ENCODE measurements around the gene ZNF555.

ZNF555 gene

GRCh38 chr19:2810141-2811091 is 30.9 kb upstream of the ZNF555 start:
- DNase-seq (ENCODE audit: low read depth) = no peak
- H3K4me3 ChIP-seq (ENCODE audit: low read depth, low read length) = no peak overlapping the region
- TF ChIP-seq POLR2A (IDR thresholded peaks at IDR 0.05; ENCODE audit: extremely low read depth, insufficient read length) (no peak), MYC (IDR thresholded peaks at IDR 0.05; ENCODE audit: low read depth, low read length) (no peak)
- TF ChIP-seq, protein P1, sequence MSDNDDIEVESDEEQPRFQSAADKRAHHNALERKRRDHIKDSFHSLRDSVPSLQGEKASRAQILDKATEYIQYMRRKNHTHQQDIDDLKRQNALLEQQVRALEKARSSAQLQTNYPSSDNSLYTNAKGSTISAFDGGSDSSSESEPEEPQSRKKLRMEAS (IDR thresholded peaks at IDR 0.05; ENCODE audit: low read depth, low read length) = no peak
- TF ChIP-seq, protein P2, sequence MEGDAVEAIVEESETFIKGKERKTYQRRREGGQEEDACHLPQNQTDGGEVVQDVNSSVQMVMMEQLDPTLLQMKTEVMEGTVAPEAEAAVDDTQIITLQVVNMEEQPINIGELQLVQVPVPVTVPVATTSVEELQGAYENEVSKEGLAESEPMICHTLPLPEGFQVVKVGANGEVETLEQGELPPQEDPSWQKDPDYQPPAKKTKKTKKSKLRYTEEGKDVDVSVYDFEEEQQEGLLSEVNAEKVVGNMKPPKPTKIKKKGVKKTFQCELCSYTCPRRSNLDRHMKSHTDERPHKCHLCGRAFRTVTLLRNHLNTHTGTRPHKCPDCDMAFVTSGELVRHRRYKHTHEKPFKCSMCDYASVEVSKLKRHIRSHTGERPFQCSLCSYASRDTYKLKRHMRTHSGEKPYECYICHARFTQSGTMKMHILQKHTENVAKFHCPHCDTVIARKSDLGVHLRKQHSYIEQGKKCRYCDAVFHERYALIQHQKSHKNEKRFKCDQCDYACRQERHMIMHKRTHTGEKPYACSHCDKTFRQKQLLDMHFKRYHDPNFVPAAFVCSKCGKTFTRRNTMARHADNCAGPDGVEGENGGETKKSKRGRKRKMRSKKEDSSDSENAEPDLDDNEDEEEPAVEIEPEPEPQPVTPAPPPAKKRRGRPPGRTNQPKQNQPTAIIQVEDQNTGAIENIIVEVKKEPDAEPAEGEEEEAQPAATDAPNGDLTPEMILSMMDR (IDR thresholded peaks at IDR 0.05; ENCODE audit: low read depth, low read length) = no peak

DNA sequence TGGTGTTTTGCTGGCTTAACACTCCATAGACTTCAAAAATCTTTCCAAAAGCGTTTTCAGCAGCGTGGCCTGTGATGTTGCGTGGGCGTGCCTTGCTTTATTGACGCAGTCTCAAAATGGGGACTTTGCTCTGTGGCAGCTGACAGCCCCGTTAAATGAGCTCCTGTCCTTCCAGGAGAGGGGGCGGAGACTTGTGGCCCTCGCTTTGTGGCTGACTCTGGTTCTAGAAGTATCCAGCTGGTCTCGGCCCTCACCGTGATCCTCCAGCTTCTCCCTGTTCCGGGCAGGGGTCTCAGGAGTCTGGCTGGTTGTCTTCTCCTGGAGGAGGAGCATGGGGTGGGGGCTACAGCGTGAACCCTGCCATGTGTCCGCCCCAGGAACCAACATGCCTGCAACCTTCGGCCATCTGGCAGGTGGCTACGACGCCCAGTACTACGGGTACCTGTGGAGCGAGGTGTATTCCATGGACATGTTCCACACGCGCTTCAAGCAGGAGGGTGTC is 30.0 kb upstream of the ZNF555 start:
- DNase-seq (ENCODE audit: low read depth) = no peak
- no peak overlapping the region for H3K4me3 ChIP-seq (ENCODE audit: low read depth, low read length)
- TF ChIP-seq MYC (IDR thresholded peaks at IDR 0.05; ENCODE audit: low read depth, low read length) (no peak), POLR2A (IDR thresholded peaks at IDR 0.05; ENCODE audit: extremely low read depth, insufficient read length) (no peak)
- TF ChIP-seq, protein P1 (IDR thresholded peaks at IDR 0.05; ENCODE audit: low read depth, low read length) = no peak
- TF ChIP-seq, protein P2 (IDR thresholded peaks at IDR 0.05; ENCODE audit: low read depth, low read length) = no peak

DNA sequence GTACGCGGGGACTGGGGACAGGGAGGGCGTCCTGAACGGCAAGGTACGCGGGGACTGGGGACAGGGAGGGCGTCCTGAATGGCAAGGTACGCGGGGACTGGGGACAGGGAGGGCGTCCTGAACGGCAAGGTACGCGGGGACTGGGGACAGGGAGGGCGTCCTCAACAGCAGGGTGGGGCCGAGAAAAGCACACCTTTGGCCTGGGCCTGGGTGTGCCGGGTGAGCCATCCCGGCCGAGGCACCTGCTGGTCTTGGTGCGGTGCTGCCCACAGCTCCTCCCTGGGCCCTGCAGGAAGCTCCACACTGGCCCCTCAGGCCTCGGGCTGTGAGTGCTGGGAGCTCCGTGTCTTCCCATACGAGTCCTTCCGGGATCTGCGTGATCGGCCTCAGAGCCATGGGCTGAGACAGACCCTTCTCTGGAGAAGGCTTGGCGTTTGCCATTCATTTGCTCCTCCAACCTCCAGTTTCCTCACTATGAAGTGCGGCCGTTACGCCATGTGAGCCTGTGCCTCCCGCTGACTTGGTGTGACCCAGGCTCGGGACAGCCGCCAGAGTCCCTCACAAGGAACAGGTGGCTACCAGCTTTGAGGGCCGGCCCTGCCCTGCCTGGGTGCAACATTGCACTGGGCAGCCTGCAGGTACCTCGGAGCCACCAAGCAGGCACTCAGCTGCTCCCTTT is 29.4 kb upstream of the ZNF555 start:
- TF ChIP-seq MYC (IDR thresholded peaks at IDR 0.05; ENCODE audit: low read depth, low read length) (no peak), POLR2A (IDR thresholded peaks at IDR 0.05; ENCODE audit: extremely low read depth, insufficient read length) (no peak)
- TF ChIP-seq, protein P1 (IDR thresholded peaks at IDR 0.05; ENCODE audit: low read depth, low read length) = no peak
- TF ChIP-seq, protein P2 (IDR thresholded peaks at IDR 0.05; ENCODE audit: low read depth, low read length) = no peak
- DNase-seq (ENCODE audit: low read depth) = no peak
- H3K4me3 ChIP-seq (ENCODE audit: low read depth, low read length) = no peak overlapping the region

- TF ChIP-seq MYC (IDR thresholded peaks at IDR 0.05; ENCODE audit: low read depth, low read length) (no peak), POLR2A (IDR thresholded peaks at IDR 0.05; ENCODE audit: extremely low read depth, insufficient read length) (no peak)
- TF ChIP-seq, protein P2 (IDR thresholded peaks at IDR 0.05; ENCODE audit: low read depth, low read length) = no peak
- TF ChIP-seq, protein P1 (IDR thresholded peaks at IDR 0.05; ENCODE audit: low read depth, low read length) = no peak
These were observed 28.7 kb upstream of the ZNF555 start for GRCh38 chr19:2812414-2813234.

More at GRCh38 chr19:2812414-2813234, 28.7 kb upstream of the ZNF555 start:
- DNase-seq (ENCODE audit: low read depth) = no peak
- H3K4me3 ChIP-seq (ENCODE audit: low read depth, low read length) = no peak overlapping the region
